HG02840 (cell line): ENCODE results near the gene JAG1.

Experiments
- ATAC-seq: cut with Tn5 transposase; IDR thresholded peaks from one replicate; pipeline ENCODE4 v1.9.1; 2021; ENCODE audit warnings: mild to moderate bottlenecking, moderate library complexity, moderate number of reproducible peaks; ENCODE audit not compliant: unreplicated experiment, low FRiP score

The JAG1 gene

DNA sequence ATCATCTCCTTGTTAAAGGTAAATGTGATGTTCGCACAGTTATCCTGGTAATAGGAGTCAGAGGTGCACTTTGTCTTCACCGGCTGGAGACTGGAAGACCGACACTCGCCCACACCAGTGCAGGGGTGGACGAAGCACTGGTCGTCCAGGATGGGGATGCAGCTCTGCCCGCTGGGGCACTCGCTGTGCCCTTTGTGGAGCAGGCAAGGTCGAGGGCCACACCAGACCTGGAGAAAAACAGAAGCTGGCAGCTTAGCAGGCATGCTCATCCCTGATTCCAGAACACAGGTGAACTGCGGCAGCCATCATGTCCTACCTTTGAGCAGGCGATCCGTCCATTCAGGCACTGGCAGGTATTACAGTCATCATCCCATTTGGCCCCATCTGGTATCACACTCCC, 32.3 kb downstream of the JAG1 start:
- no peak for ATAC-seq

DNA sequence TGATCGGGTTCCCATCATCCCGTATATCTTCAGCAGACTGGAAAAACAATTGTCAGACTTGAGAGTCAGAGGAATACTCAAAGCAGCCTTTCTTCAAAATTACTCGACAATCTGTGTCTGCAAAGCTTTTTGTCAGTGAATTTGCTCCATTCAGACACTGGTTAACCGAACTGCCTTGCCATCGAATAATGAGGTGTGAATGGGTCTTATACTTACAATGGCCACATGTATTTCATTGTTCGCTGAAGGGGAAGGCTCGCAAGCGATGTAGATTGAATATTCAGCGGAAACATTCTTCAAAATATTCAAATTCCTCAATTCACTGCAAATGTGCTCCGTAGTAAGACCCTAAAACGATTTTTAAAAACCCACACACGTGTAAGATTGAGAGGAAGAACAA, 32.9 kb downstream of the JAG1 start:
- ATAC-seq = no peak

DNA sequence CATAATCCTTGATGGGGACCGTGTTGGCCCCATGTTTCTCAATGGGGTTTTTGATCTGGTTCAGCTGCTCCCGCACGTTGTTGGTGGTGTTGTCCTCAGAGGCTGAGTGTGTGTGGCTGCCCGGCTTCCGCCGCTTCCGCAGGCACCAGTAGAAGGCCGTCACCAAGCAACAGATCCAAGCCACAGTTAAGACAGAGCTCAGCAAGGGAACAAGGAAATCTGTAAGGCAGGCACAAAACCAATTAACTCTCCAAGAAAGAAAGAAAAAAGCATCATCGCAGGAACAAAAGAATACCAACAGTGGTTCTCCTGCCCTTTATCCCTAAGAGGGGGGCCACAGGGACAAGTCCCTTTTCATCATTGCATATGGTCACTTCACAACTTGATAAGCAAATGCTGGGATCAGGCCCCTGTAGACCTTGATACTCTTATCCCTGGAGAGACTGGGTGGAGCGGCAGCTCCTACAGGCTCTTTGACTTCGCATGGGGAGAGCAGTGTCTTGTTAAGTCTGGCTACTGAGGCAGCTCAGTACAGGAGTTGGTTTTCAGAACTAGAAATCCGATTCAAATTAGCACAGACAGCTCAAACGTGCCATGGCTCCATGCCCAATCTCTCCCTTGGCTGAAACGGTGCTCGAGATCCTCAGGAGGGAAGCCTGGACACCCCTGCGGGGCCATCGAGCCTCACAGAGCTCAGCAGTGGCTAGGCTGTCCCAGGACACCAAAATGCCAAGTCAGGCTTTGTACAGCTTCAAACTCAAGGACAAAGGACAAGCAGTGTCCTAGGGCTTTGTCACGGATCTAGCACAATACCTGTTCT, 33.9 kb downstream of the JAG1 start:
- no peak for ATAC-seq

DNA sequence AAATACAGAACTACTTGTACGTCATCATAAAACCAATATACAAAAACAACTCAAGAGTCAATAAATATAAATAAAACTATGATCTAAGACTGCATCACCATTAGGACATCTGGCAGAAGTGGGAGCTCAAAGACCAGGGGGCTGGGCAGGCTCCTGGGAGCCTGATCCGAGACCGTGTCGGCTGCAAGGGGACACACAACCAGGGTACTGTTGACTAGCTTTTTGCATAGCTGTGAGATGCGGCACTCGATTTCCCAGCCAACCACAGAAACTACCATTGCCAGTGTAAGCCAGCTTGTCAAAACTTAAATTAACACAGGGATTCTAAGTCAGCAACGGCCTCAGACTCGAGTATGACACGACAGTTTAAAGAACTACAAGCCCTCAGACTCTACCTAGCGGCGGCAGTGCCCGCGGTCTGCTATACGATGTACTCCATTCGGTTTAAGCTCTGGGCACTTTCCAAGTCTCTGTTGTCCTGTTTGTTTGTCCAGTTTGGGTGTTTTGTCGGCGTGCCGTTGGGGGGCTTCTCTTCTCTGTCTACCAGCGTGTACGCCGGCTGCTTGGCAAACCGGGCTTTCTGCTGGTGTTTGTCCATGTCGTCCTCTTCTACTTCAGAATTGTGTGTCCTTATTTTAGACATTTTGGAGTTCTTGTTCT, 34.6 kb downstream of the JAG1 start:
- ATAC-seq = no peak

DNA sequence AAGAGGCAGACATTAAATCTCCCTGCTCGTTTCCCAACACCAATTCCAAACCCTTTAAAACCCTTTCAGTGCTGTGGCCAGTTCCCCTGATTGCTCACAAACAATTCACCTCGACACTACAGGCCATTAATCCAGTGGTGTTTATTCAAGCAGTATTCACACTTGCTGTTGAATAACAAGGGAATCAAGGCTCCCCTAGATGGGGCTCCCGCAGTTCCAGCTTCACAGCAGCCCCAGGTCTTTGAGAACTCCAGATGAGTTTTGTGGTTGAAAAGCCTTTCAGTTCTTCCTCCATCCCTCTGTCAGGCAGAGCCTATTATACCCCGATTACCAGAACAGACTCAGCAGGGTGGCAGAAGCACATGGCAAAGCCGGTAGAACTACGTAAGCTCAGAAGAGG, 36.2 kb downstream of the JAG1 start:
- no peak for ATAC-seq

DNA sequence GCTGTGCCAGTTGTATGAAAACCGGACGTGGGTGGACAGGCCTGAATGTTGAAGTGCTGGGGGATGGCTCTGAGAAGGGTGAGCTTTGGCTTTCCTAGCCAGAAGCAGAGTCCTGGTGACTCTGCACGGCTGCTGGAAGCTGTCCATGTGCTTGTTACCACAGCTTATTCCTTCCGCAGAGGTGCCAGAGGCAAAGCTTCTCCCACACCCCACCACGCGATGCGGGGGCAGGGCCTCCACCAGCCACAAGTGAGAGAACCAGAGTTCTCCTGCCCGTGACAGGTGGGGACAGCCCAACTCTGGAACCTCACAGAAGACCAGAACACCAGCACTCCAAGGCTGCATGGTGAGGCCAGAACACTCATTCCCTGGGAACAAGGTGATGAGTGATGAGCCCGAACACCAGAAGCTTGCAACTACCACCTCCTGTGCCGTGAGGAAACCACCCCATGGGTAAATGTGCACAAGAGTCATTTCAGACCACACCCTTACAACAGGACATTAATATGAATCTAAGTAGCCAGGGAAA, 36.7 kb downstream of the JAG1 start:
- no peak for ATAC-seq

DNA sequence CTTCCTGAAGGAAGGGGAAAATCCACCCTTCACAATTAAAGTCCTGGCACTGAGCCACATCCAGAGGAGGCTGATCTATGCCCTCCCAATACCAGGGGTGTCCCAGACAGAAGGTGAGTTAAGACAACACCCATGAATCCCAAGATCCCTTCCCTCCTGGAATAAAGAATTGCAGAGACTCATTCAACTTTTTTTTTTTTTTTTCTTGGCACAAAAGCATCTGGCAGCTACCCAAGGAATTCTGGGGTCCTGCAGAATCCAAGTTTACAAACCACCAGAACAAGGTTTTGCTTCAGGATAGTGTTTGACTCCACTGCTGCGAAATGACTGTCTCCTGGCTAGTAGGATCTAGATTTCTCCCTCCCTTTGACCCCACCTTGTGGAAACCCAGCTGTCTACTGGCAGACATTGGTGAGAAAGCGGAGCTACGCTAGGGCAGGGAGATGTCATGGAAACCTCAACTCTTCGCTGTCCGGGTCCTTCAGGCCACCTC, 37.4 kb downstream of the JAG1 start:
- ATAC-seq = no peak

DNA sequence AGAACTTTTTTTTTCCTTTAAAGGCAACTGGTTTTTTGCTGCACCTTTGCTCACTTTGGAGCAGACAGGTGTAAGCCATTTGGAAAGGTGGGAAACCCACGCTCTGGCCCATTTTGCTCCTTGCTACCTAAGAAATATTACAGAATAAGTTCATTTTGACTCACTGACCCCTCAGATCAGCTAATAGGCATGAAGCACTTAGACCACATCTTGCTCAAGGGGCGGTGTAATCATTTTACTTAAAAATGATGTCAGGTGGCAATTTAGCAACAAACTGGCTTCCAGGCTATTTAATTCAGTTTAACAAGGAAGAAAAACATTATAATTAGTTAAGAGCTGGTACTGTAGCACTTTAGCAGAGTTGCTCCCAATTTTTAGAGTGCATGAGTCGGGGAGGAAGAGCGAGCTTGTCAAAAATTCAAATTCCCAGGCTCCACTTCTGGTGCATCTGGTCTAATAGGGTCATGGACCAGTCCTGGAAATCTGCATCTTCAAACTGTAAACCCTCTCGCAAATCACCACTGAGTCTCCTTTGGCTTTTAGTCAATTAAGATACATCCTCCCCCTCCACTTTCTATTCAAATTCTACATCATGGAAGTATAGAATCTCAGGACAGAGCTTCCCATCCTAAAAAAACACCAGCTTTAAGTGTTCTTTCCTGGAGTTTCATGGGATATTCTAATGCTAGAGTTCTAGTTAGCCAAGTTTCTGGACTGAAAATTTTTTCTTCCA, 38.2 kb downstream of the JAG1 start:
- ATAC-seq = no peak

DNA sequence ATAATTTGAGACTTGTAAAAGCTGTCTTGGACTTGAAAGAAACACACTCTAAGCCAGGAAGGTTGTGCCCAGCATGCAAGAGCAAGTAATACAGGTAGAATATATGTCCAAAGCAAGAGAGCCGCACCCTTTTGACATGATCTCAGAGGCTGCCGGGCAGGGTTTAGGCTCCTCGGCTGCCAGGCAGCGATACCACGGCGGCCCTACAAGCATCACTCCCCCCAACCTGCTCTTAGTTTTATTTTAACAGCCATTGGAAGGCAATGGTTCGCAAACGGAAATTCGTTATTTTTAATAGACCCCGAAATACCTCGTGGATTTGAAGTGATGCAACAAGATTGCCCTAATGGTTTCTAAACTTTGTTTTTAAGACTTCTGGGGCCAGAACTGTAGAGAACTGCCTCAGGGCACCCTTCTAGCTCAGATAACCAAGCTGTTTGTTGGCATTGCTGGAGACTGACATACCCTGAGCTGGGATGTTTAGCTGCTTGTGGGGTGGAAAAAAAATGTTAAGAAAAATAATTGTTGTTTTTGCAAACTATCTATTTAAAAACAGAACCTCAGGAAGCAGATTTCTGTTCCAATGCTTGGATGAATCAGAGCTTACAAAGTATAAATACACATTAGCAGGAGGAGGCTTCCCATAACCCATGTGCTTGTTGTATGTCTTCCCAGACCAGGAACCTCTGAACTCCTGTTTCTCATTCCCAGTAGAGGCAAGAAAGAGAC, 39.0 kb downstream of the JAG1 start:
- no peak for ATAC-seq

DNA sequence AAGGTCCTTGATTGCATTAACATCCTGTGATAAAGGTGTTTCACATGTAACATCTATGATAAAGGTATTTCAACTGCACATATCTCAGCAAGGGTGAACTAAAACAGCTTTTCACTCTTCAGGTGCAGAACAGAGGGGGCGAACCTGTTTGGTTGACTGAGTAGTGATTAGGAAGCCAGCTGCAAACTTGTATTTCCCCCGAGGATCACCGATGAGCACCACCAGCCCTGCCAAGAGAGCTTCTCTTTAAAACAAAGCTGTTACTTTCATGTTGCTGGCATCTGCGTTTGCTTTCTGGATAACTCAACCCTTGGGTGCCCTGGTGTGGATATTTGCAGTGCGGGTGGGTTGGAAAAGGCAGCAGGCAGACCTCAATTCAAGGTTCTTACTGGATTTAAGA, 39.6 kb downstream of the JAG1 start:
- ATAC-seq = no peak

DNA sequence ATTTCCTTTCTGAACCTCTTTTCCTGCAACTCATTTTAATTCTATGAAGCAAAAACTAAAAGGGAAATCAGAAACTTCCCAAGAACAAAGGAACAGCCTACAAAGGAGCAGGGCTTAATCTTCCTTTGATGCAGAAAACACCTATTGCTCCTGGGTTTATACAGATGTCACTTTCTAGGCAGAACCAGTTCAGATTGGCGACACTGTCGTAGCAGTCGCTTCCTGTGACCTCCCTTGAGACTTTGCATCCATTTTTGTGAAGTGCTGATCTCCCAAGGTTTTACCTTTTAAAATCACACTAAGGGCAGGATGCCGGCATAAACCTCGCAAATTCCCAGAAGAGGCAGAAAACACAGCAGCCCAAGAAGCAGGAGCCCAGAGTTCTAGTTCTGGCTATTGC, 40.1 kb downstream of the JAG1 start:
- ATAC-seq = no peak

DNA sequence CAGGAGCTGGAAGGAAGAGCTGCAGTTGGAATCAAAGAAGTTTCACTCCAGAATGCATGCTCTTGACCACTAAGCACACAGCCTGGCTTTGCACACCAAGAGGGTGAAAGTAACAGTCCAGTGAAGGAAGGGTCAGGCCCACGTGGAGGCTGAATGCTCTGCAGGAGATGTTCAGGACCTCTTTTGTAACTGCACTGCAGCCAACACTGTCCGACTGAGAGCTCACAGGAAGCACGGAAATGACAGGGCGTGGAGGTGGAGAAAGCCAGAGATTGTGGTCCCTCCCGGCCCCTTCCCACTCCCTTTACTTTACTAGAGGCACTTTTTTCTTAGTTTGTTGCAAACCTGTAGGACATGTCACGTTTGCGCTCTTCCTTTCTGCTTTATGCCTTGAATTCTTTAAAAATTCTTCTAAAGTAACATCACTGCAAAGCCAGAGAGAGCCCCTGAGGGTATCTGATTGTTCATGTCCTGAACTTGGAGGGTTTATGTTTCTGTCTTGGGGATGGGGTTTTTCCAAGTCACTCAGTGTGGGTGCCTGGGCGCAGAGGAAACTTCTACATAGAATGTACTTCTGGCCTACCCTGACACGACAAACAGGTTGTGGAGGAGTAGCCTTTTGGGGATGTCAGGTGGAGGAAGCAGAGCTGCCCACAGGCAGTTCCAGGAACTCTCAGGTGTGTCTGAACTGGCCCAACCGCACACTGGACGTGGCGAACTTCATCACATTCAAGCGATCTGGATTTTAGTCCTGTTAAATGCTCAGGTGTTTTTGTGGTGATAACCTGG, 40.9 kb downstream of the JAG1 start:
- no peak for ATAC-seq

DNA sequence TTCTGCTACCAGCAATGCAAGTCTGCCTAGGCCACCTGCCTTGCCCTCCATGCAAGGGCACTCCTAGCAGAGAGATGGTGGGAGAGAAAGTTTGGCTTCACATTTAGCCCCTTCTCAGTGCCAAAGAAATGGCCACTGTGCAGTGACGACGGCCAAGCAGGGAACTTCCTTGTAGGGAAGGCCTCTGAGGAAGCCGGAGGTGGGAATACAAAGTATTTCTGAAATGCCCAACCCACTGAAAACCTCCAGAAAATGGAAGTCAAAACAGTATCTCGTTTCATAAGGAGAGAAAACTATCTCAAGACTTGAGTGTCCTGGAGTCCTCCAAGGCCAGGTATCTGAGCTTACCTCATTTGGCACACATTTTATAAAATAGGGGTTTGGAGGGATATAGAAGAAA, 42.7 kb downstream of the JAG1 start:
- no peak for ATAC-seq

DNA sequence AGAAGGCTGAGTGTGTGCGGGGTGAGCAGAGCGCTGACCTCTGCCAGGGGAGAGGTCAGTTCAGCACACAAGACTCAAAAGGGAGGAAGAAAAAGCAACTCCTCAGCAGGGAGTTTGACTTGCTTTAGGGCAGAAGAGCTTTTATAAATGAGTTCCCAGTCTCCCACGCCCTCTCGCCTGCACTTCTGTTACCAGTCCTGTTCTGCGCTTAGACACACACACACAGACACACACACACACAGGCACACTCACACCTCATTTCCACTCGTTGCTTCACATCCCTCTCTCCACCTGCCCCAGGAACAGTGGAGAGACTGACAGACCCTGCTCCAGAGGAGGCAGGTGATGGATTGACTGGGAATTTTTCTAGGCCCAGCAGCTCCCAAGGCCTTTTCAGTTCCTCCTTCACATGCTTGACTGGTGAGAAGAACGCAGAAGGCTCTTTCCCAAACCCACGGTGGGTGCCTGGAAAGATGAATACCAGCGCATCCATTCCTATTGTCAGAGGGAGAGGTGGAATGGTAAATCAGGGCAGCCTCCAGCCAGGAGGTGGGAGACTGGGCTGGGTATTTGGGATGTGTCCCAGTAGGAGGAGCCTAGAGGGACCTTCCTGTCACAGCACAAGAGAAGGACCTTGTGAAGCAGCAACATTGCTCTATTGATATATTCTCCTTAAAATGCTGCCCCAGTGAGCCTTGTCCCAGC, 43.7 kb downstream of the JAG1 start:
- ATAC-seq = no peak

DNA sequence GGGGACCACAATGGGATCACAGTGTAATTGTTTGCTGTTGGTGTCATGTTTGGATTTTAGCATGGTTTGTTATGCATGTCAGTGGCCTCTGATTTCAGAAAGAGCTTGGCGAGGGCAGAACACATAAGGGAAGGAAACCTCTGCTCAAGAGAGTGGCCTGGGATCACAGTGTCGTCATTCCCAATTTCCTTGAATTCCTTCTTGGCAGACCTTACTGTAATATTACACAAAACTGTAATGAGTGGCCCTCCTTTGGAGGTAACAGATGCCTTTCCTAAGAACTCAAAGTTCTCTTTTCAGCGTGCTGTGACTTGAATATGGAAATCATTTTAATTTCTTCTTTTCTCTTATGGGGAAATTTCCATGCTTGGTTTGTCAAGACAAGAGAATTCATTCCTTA, 46.9 kb downstream of the JAG1 start:
- ATAC-seq = no peak

DNA sequence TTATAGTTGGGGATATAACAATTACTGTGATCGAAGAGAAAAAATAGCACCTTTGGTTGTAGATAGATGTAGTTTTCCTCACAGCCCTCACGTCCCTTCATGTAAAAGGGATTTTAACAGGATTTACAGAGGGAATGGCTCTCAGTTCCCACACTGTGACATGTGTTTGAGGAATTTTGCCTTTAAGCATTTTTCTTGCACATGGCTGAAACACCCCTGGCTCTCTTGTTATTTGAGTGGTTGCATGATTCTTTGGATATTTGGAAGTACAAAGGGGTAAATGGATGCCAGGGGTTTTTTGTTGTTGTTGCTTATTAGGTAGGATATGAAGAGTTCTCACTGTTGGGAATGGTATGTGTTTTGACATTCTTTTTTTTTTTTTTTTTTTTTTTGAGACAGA, 48.2 kb downstream of the JAG1 start:
- ATAC-seq = no peak

DNA sequence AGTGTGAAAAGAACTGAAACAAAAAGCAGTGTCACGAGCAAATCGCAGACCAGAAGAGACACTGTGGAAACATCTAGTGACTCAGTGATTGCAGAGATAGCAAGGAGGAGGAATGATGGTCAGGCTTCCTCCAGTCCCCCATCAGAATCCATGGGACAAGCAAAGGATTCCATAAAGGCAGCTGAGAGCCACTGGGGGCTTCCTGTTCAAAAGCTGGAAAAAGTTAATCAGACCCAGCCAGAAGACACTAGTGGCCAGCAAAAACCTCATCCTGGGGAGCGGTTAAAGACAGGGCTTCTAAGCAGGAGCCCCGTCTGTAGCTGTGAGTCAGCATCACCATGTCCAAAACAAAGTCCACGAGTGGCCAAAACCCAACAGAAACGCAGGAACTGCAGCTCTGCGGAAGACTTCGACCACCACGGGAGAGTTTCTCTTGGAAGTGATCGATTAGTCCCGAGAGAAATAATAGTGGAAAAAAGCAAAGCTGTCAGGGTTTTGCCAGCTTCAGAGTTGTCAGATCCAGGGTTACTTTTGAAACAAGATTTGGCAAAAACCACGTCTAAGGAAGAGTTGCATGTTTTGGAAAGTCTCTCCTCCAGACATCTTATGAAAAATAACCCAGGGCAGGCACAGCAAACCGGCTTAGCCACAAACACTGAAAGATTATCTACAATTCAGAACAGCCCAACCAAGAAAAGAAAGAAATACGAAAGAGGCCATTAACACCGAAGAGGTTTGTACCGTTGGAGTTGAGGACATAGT, 51.0 kb downstream of the JAG1 start:
- no peak for ATAC-seq

DNA sequence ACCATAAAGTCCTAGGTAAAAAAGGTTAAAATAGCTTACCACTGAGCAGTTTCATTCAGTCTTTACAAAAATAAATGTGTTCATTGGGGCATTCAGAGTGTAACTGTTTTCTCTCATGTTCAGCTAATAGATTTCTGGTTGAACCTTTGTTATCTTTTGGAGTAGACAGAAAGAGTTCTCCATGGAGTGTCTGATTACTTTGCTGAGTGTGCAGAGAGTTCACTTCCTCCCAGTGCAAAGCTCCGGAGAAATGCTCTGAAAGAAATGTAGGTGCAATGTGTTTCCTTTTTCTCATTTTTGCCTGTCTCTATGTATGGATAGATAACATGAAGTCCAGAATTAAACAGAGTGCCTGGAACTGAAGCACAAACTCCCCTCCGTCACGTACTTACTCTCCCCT, 52.6 kb downstream of the JAG1 start:
- no peak for ATAC-seq
